Endothelial cell of umbilical vein (primary cell): Measurements from ENCODE around the gene ZDHHC20. TPM values are rescaled to one million over a fixed set of nuclear protein-coding genes. Genes with fewer than 3 reads are reported as not detected.

ENCODE experiments used
- BruUV-seq: library from RNA; stranded (reverse); fragments of 400-500 nt; replicated peaks from 2 replicates; lab custom pipeline; 2021; lab: Mats Ljungman, UMichigan
- CTCF ChIA-PET: fragments of 300-600, 350-600 bp; sonication (Branson Sonifier 250); formaldehyde crosslinking; loops from one replicate; lab custom pipeline; 2021; ENCODE audit warnings: antibody characterized with exemption, inconsistent platforms; lab: Charles Lee
- POLR2A ChIA-PET: fragments of 300-600, 350-600 bp; sonication (Branson Sonifier 250); formaldehyde crosslinking; loops from one replicate; lab custom pipeline; 2021; ENCODE audit warnings: antibody characterized with exemption, inconsistent platforms; lab: Charles Lee
- DNase-seq: peaks from one replicate; pipeline ENCODE4 v3.0.0-alpha.2; 2011; ENCODE audit warnings: low read depth, low spot score
- FAIRE-seq: peaks from 2 replicates; lab custom pipeline; 2011; peaks lifted over from hg19 to GRCh38; lab: Jason Lieb, UNC
- H2AFZ ChIP-seq: 2 replicates; pipeline ENCODE4 v1.6.0; 2012; ENCODE audit warnings: low read depth, low read length, control low read depth, inconsistent platforms
- H3K27ac ChIP-seq: 2 replicates; pipeline ENCODE4 v1.5.1; 2011; ENCODE audit warnings: low read depth, mild to moderate bottlenecking, control low read depth, low read length, moderate library complexity; ENCODE audit not compliant: insufficient read depth
- H3K27me3 ChIP-seq, 2 experiments: 2 replicates each; pipeline versions ENCODE4 v1.6.0 to v1.6.1; 2011; ENCODE audit warnings: low read length in 2 of 2, mixed read lengths in 1 of 2; ENCODE audit not compliant: control insufficient read depth in 2 of 2, insufficient read depth in 2 of 2
- H3K36me3 ChIP-seq, 2 experiments: 2 replicates in 1 of 2; 3 replicates in 1 of 2; pipeline ENCODE4 v1.5.1; 2011; ENCODE audit warnings: low read length in 2 of 2, mild to moderate bottlenecking in 1 of 2, moderate library complexity in 1 of 2; ENCODE audit not compliant: control insufficient read depth in 2 of 2, insufficient read depth in 2 of 2; ENCODE audit errors: extremely low read depth in 1 of 2
- H3K4me1 ChIP-seq: 3 replicates; pipeline ENCODE4 v1.5.1; 2011; ENCODE audit warnings: mild to moderate bottlenecking, low read length; ENCODE audit not compliant: control insufficient read depth, insufficient read depth; ENCODE audit errors: extremely low read depth
- H3K4me2 ChIP-seq: 2 replicates; pipeline ENCODE4 v1.6.1; 2011; ENCODE audit warnings: low read length, control low read depth, mixed read lengths; ENCODE audit not compliant: insufficient read depth
- H3K4me3 ChIP-seq, 3 experiments: fragments of 200-600 bp in 1 of 3; sonication (generic), shearing (Covaris generic) in 1 of 3; replicated peaks in 1 of 3; 2 replicates each; pipeline ENCODE4 v1.5.1; 2011 to 2016; ENCODE audit warnings: control low read depth in 3 of 3, low read length in 3 of 3, mild to moderate bottlenecking in 2 of 3, inconsistent platforms in 1 of 3, low read depth in 1 of 3, moderate library complexity in 1 of 3; ENCODE audit not compliant: insufficient read depth in 1 of 3
- H3K79me2 ChIP-seq: 2 replicates; pipeline ENCODE4 v1.6.0; 2012; ENCODE audit warnings: low read length, inconsistent platforms; ENCODE audit not compliant: control insufficient read depth, insufficient read depth
- H3K9ac ChIP-seq: replicated peaks from 2 replicates; pipeline ENCODE3; 2011; ENCODE audit warnings: low read length, control low read depth; ENCODE audit not compliant: insufficient read depth; ENCODE audit errors: extremely low read depth
- H3K9me1 ChIP-seq: replicated peaks from 3 replicates; pipeline ENCODE4 v1.6.0; 2011; ENCODE audit warnings: mild to moderate bottlenecking, low read length; ENCODE audit not compliant: control insufficient read depth, insufficient read depth; ENCODE audit errors: extremely low read depth
- H3K9me3 ChIP-seq: replicated peaks from 2 replicates; pipeline ENCODE4 v1.5.1; 2012; ENCODE audit warnings: low read length, inconsistent platforms; ENCODE audit not compliant: control insufficient read depth, insufficient read depth
- H4K20me1 ChIP-seq: replicated peaks from 2 replicates; pipeline ENCODE3; 2011; ENCODE audit warnings: mild to moderate bottlenecking, low read length; ENCODE audit not compliant: control insufficient read depth, insufficient read depth; ENCODE audit errors: extremely low read depth
- EZH2 ChIP-seq: IDR thresholded peaks from 2 replicates; pipeline ENCODE4 v1.6.1; 2012; ENCODE audit warnings: borderline replicate concordance, low read depth, mild to moderate bottlenecking, moderate library complexity, low read length, inconsistent platforms; ENCODE audit not compliant: severe bottlenecking
- FOS ChIP-seq: IDR thresholded peaks from 2 replicates; pipeline ENCODE4 v1.6.1; 2011; ENCODE audit warnings: mild to moderate bottlenecking, low read length, moderate library complexity, borderline replicate concordance; ENCODE audit not compliant: insufficient read depth
- GATA2 ChIP-seq: IDR thresholded peaks from 2 replicates; pipeline ENCODE4 v1.7.0; 2011; ENCODE audit warnings: low read depth, mild to moderate bottlenecking, moderate library complexity, mixed read lengths, low read length; ENCODE audit not compliant: insufficient read length, insufficient read depth
- JUN ChIP-seq: IDR thresholded peaks from 2 replicates; pipeline ENCODE4 v1.6.1; 2011; ENCODE audit warnings: borderline replicate concordance, low read depth; ENCODE audit not compliant: insufficient read length, insufficient read depth
- MYC ChIP-seq: IDR thresholded peaks from one replicate; pipeline ENCODE4 v1.6.1; 2011; ENCODE audit warnings: mild to moderate bottlenecking, low read depth, low read length
- POLR2A ChIP-seq: IDR thresholded peaks from 2 replicates; pipeline ENCODE4 v1.6.1; 2012; ENCODE audit warnings: low read depth, mild to moderate bottlenecking, control low read depth, low read length
- POLR2AphosphoS5 ChIP-seq: IDR thresholded peaks from 2 replicates; pipeline ENCODE4 v1.6.1; 2012; ENCODE audit warnings: low read depth, mild to moderate bottlenecking, control low read depth, low read length, moderate library complexity; ENCODE audit not compliant: insufficient read depth
- dilution Hi-C: fragments of 300-500 bp; cut with MboI; formaldehyde crosslinking; loops from one replicate; pipeline ENCODE4 v1.15.0; 2019; ENCODE audit warnings: low sequenced_read_pairs; ENCODE audit not compliant: extremely low pct_ligation_motif_present
- intact Hi-C: fragments of 100-400 bp; cut with micrococcal nuclease; formaldehyde crosslinking; loops from one replicate; pipeline ENCODE4 v1.10.0; 2022
- polyA plus RNA-seq, 4 experiments: library from polyadenylated mRNA; depleted of rRNA in 3 of 4; stranded (reverse) in 3 of 4; unstranded in 1 of 4; fragments of >200 nt; gene quantifications; 2 replicates each; pipeline versions ENCODE4 v1.2.1 to v1.2.3, GENCODE V29; 2011 to 2012; ENCODE audit warnings: missing spikeins in 1 of 4
- total RNA-seq: library from RNA; stranded (reverse); gene quantifications from 2 replicates; pipeline ENCODE4 v1.2.3, GENCODE V29; 2021
- TF ChIP-seq, protein P1 (sequence below): IDR thresholded peaks from 2 replicates; pipeline ENCODE4 v1.6.1; 2011; ENCODE audit not compliant: insufficient read depth, insufficient read length
- TF ChIP-seq, protein P2 (sequence below), 2 donors: IDR thresholded peaks; 1 replicate in 1 of 2; 2 replicates in 1 of 2; pipeline ENCODE4 v1.5.1; 2011; ENCODE audit warnings: low read length in 2 of 2, mild to moderate bottlenecking in 2 of 2, moderate library complexity in 2 of 2, control low read depth in 1 of 2, inconsistent platforms in 1 of 2, low read depth in 1 of 2; ENCODE audit not compliant: insufficient read depth in 1 of 2; ENCODE audit errors: extremely low read depth in 1 of 2

ZDHHC20 gene
- total and polyA plus RNA-seq, 2 donors (not counting 3 experiments of a cell fraction or from before 2014, with no cell fraction given), result 22.1 to 59.4 TPM

DNA sequence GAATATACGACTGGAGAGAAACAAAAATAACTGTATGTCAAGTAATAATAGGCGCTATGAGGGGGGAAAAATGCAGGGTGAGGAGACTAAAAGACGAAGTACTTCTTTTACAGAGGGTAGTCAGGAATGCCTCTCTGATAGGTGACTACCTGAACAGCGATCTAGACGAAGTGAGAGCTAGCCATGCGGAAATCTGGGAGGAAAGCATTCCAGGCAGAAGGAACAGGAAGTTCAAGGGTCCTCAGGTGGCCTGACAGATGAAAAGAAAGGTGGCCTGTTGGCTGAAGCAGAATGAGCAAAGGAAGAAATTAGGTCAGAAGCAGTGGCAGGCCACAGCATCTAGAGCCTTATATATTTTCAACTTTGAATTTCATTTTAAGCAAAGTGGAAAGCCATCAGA is 13.3 kb downstream of the ZDHHC20 start:
- POLR2A ChIA-PET, result no interaction called here
- no peak overlapping the region for H3K27ac ChIP-seq
- FAIRE-seq (no peak), DNase-seq (no peak)
- peaks cover 50% of the 10 kb centered on the region for H3K79me2 ChIP-seq
- intact Hi-C loops, result no loop called here
- no peak overlapping the region for H3K4me2 ChIP-seq
- no peak overlapping the region for H3K4me3 ChIP-seq
- no TSS peak for BruUV-seq
- CTCF ChIA-PET, result no interaction called here
- no peaks in the 10 kb centered on the region for H3K36me3 ChIP-seq
- no peak for TF ChIP-seq GATA2
- TF ChIP-seq, protein P1, sequence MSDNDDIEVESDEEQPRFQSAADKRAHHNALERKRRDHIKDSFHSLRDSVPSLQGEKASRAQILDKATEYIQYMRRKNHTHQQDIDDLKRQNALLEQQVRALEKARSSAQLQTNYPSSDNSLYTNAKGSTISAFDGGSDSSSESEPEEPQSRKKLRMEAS, result no peak
- no peak for TF ChIP-seq POLR2AphosphoS5
- TF ChIP-seq, protein P2, sequence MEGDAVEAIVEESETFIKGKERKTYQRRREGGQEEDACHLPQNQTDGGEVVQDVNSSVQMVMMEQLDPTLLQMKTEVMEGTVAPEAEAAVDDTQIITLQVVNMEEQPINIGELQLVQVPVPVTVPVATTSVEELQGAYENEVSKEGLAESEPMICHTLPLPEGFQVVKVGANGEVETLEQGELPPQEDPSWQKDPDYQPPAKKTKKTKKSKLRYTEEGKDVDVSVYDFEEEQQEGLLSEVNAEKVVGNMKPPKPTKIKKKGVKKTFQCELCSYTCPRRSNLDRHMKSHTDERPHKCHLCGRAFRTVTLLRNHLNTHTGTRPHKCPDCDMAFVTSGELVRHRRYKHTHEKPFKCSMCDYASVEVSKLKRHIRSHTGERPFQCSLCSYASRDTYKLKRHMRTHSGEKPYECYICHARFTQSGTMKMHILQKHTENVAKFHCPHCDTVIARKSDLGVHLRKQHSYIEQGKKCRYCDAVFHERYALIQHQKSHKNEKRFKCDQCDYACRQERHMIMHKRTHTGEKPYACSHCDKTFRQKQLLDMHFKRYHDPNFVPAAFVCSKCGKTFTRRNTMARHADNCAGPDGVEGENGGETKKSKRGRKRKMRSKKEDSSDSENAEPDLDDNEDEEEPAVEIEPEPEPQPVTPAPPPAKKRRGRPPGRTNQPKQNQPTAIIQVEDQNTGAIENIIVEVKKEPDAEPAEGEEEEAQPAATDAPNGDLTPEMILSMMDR (IDR thresholded peaks at IDR 0.05; ENCODE audit: extremely low read depth in 1 of 2, insufficient read depth in 1 of 2, low read depth in 1 of 2, low read length in 2 of 2), result no peak
- TF ChIP-seq JUN, result no peak
- no peak for TF ChIP-seq MYC
- no peak for TF ChIP-seq EZH2
- TF ChIP-seq POLR2A, result no peak
- TF ChIP-seq FOS, result no peak
- peaks cover 4% of the 10 kb centered on the region for H4K20me1 ChIP-seq
- no peaks in the 10 kb centered on the region for H3K9me1 ChIP-seq
- no peak overlapping the region for H3K9ac ChIP-seq
- H3K4me1 ChIP-seq, result no peaks in the 10 kb centered on the region
- dilution Hi-C loops, result no loop called here
- H2AFZ ChIP-seq, result no peak overlapping the region
- H3K27me3 ChIP-seq, result no peaks in the 10 kb centered on the region
- H3K9me3 ChIP-seq, result no peaks in the 10 kb centered on the region
